Muscle of leg (tissue), 11 donors: ENCODE measurements around the gene RPH3AL. TPM values are rescaled to one million over a fixed set of nuclear protein-coding genes. Genes with fewer than 3 reads are reported as not detected.

ENCODE experiments used
- DNase-seq: peaks from one replicate; pipeline ENCODE4 v3.0.0; 2013
- H3K27ac ChIP-seq: one replicate; pipeline ENCODE4 v1.5.1; 2013; ENCODE audit warnings: mild to moderate bottlenecking, low read length, control low read depth
- H3K27me3 ChIP-seq: one replicate; pipeline ENCODE4 v1.6.1; 2013; ENCODE audit warnings: low read length; ENCODE audit not compliant: control insufficient read depth, insufficient read depth
- H3K36me3 ChIP-seq: one replicate; pipeline ENCODE4 v1.6.1; 2013; ENCODE audit warnings: low read length; ENCODE audit not compliant: control insufficient read depth, insufficient read depth
- H3K4me1 ChIP-seq: one replicate; pipeline ENCODE4 v1.6.1; 2013; ENCODE audit warnings: low read length; ENCODE audit not compliant: control insufficient read depth, insufficient read depth
- H3K4me3 ChIP-seq: one replicate; pipeline ENCODE4 v1.5.1; 2013; ENCODE audit warnings: low read length, control low read depth
- H3K9me3 ChIP-seq: replicated peaks from 2 replicates; pipeline ENCODE4 v1.6.1; 2013; ENCODE audit warnings: low read depth, low read length; ENCODE audit not compliant: control insufficient read depth
- WGBS: methylation state at CpG from one replicate; pipeline ENCODE4 v1.1.5; 2013; ENCODE audit warnings: missing lambda C conversion rate; ENCODE audit not compliant: insufficient coverage; 5-methylcytosine and 5-hydroxymethylcytosine counted together
- polyA plus RNA-seq, 8 donors: library from polyadenylated mRNA; unstranded; fragments of 120-200 nt; gene quantifications; one replicate each; pipeline versions ENCODE4 v1.2.1 to v1.2.3, GENCODE V29; 2013; ENCODE audit warnings: inconsistent platforms in 1 of 8, low replicate concordance in 1 of 8; ENCODE audit not compliant: insufficient read length in 8 of 8, insufficient read depth in 1 of 8
- total RNA-seq: library from RNA; stranded (reverse); fragments of 120-200 nt; gene quantifications from one replicate; pipeline ENCODE4 v1.2.4, GENCODE V29; 2013

The RPH3AL gene
- total and polyA plus RNA-seq, 9 donors, result 3.0 to 6.1 (median 4.8) TPM

- peaks cover 13% of the 10 kb centered on the region for H3K27me3 ChIP-seq
- H3K4me3 ChIP-seq, result no peak overlapping the region
- 91% methylated on average over 6 of the region's 10 CpGs for WGBS
- no peak for DNase-seq
- peaks cover 26% of the 10 kb centered on the region for H3K4me1 ChIP-seq
- no peak overlapping the region for H3K27ac ChIP-seq
- H3K36me3 ChIP-seq, result no peaks in the 10 kb centered on the region
- H3K9me3 ChIP-seq, result no peaks in the 10 kb centered on the region
These were observed 35.5 kb upstream of the RPH3AL start for GRCh38 chr17:388087-388486.

DNA sequence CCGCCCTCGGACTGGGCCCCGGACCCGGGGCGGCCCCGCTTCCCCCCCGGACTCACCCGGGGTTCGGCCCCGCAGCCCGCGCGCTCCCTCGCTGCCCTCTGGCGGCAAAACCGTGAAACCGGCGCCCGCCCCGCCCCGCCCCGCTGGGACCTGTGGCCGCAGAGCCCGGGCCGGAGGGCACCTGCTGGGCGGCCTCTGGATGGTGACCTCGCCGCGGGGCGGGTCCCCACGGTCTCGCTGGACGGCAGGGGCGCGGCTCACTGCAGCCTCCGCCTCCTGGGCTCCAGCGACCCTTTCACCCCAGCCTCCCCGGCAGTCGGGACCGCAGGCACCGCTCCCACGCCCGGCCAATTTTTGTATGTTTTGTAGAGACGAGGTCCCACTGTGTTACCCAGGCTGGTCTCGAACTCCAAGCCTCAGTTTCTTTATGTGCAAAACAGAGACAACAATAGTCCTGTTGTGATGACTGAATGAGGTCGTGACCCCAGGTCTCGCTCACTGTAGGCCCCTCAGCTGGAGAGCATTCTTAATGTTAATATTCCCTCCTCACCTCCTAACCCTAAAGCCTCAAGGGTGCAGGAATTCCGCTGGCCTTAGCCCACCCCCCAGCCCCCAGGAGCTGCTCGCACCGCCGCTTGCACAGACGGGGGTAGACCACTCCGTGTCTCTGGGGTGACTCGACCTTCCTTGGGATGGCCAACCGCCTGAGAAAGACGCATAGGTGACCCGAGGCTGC is 33.7 kb upstream of the RPH3AL start:
- Histone ChIP-seq H3K4me3 (no peak overlapping the region), H3K36me3 (no peaks in the 10 kb centered on the region), H3K27ac (no peak overlapping the region), H3K4me1 (peaks cover 40% of the 10 kb centered on the region), H3K27me3 (peaks cover 13% of the 10 kb centered on the region), H3K9me3 (no peaks in the 10 kb centered on the region)
- WGBS, result 5% methylated on average over 47 of the region's 57 CpGs
- DNase-seq, result peak; percentile 80

DNA sequence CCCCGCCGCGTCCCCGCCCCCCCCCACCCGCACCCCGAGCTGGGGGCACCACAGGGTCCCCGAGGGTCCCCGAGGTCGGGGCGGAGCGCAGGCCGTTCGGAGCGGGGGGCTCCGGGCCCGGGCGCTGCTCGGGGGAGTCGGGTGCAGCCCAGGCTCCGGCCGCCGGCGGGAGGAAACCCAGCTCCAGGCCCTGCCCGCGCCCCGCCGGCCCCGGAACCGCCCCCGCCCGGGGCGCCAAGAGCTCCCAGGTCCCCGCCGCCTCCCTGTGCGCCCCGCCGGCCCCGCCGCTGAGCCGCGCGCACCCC is 33.2 kb upstream of the RPH3AL start:
- H3K36me3 ChIP-seq, result no peaks in the 10 kb centered on the region

GRCh38 chr17:385178-385835 is 32.7 kb upstream of the RPH3AL start:
- WGBS, result under 1% methylated on average over 50 of the region's 70 CpGs
- Histone ChIP-seq H3K4me1 (peaks cover 40% of the 10 kb centered on the region), H3K9me3 (no peaks in the 10 kb centered on the region), H3K27me3 (peaks cover 13% of the 10 kb centered on the region), H3K27ac (peak overlapping the region; percentile 66), H3K4me3 (peak overlapping the region; percentile 38), H3K36me3 (no peaks in the 10 kb centered on the region)
- peak; percentile 88 for DNase-seq

More for the DNA sequence above, 33.2 kb upstream of the RPH3AL start:
- WGBS, result under 1% methylated on average over 36 of the region's 42 CpGs
- DNase-seq, result no peak
- Histone ChIP-seq H3K27ac (no peak overlapping the region), H3K4me1 (peaks cover 40% of the 10 kb centered on the region), H3K4me3 (no peak overlapping the region), H3K27me3 (peaks cover 13% of the 10 kb centered on the region), H3K9me3 (no peaks in the 10 kb centered on the region)

GRCh38 chr17:384622-385177 is 32.1 kb upstream of the RPH3AL start:
- peak overlapping the region; percentile 38 for H3K4me3 ChIP-seq
- peak overlapping the region; percentile 87 for H3K27ac ChIP-seq
- H3K36me3 ChIP-seq, result no peaks in the 10 kb centered on the region
- peaks cover 44% of the 10 kb centered on the region for H3K4me1 ChIP-seq
- peaks cover 13% of the 10 kb centered on the region for H3K27me3 ChIP-seq
- peak; percentile 49 for DNase-seq
- WGBS, result 10% methylated on average over 32 of the region's 37 CpGs
- H3K9me3 ChIP-seq, result no peaks in the 10 kb centered on the region

GRCh38 chr17:383771-384621 is 31.4 kb upstream of the RPH3AL start:
- DNase-seq, result peak; percentile 29
- H3K27me3 ChIP-seq, result peaks cover 13% of the 10 kb centered on the region
- H3K4me1 ChIP-seq, result peaks cover 51% of the 10 kb centered on the region
- peak overlapping the region; percentile 87 for H3K27ac ChIP-seq
- H3K36me3 ChIP-seq, result no peaks in the 10 kb centered on the region
- 52% methylated on average over 19 of the region's 19 CpGs for WGBS
- no peak overlapping the region for H3K4me3 ChIP-seq
- H3K9me3 ChIP-seq, result no peaks in the 10 kb centered on the region

DNA sequence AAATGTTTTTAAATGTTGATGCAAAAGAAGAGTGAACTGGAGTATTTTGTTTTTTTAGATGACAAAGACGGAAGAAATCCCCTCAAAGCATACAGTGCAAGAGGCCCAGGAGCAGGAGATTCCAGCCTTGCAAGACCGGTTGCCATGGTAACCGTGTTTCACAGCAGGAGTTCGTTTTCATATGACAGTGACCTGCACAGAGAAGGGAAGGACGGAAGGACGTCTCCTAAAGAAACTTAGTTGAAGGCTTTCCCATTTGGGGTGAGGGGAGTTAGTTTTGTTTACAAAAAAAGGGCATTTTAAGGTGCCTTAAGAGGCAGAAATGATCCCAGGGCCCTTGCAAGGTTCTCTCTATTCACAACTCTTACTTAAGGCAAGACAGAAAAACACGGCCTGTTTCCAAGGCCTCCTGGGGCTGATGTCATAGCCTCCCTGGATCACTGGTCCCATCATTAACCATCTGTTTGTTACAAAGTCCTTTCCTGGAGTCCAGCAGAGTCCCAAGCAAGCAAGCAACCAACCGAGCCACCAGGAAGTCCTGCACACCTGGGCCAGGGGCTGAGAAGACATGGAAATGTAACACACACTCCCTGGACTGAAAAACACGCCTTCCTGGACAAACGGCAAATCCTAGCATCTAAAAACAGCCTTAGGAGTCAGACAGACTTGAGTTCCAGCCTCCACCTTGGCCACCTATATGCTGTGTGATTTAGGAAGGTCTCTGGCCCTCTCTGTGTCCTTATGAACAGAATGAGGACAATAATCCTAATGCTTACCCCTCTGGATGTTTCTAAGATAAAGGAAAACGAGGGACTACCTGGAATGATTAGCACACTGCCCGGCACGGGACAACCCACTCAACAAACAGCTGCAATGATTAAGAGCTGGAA is 30.3 kb upstream of the RPH3AL start:
- WGBS, result 15% methylated on average over 6 of the region's 13 CpGs
- peak overlapping the region; percentile 87 for H3K27ac ChIP-seq
- peaks cover 13% of the 10 kb centered on the region for H3K27me3 ChIP-seq
- no peaks in the 10 kb centered on the region for H3K36me3 ChIP-seq
- H3K4me3 ChIP-seq, result no peak overlapping the region
- peaks cover 54% of the 10 kb centered on the region for H3K4me1 ChIP-seq
- no peaks in the 10 kb centered on the region for H3K9me3 ChIP-seq
- DNase-seq, result peak; percentile 95

DNA sequence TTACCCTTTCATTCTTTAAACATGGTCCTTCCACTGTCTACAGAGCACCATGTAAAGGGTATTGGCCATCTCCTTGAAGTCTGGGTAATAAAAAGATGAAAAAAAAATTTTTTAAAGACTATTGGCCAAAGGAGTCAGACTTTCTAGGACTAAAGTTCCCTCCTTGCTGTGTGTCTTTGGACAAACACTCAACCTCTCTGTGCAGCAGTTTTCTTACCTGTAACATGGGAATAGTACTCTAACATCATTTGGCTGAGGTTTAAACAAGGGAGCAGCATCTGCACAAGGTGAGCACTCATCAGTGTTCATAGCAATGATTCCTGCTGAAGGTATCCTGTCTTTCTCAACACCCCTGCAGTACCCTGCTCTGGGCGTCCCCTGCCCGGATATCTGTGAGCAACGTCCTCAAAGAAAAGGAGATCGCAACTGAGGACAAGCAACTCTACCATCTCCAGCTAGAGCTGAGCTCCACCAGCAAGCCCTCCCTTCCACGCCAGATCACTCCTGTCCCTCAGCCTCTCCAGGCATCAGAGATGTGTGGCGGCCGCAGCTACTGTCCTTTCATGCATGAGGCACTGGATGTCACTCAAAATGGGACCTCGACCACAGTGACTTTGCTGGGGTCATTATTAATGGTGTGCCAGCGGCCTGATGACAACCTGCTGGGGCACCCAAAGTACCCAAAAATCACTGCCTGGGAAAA is 29.5 kb upstream of the RPH3AL start:
- peaks cover 13% of the 10 kb centered on the region for H3K27me3 ChIP-seq
- WGBS, result 55% methylated on average over 9 of the region's 9 CpGs
- peaks cover 56% of the 10 kb centered on the region for H3K4me1 ChIP-seq
- H3K9me3 ChIP-seq, result no peaks in the 10 kb centered on the region
- no peak for DNase-seq
- H3K27ac ChIP-seq, result peak overlapping the region; percentile 87
- no peaks in the 10 kb centered on the region for H3K36me3 ChIP-seq
- no peak overlapping the region for H3K4me3 ChIP-seq

DNA sequence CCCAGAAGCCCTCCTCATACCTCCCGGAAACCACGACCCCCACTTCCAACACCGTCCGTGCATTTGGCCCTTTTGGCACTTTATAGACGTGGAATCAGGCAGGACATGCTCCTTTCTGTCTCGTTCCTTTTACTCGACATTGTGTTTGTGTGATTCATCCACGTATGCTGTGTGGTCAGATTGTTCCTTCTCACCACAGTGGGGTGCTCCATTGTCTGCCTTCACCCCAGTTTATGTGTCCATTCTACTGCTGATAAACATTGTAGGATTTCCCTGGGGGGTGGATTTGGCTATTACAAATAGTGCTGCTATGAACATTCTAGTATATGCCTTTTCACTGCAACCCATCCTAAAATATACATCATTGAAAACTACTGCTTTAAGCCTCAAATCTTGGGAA is 28.9 kb upstream of the RPH3AL start:
- H3K27ac ChIP-seq, result no peak overlapping the region
- H3K4me1 ChIP-seq, result peaks cover 56% of the 10 kb centered on the region
- no peaks in the 10 kb centered on the region for H3K9me3 ChIP-seq
- DNase-seq, result no peak
- H3K27me3 ChIP-seq, result peaks cover 10% of the 10 kb centered on the region
- no peak overlapping the region for H3K4me3 ChIP-seq
- H3K36me3 ChIP-seq, result no peaks in the 10 kb centered on the region
- WGBS, result 64% methylated on average over 7 of the region's 8 CpGs
